ENCODE results near the gene KRT33B.
"Not testable (repeated sequence)": the region's sequence is repeated elsewhere in the genome, so short reads cannot be mapped to it uniquely, and the experiment has no call there.

Gene KRT33B

GRCh38 chr17:41393294-41393693 lies 23.7 kb upstream of the KRT33B start:
- no peak for DNase-seq

- no peak for DNase-seq
Observed at GRCh38 chr17:41392278-41392677, 22.7 kb upstream of the KRT33B start.

DNA sequence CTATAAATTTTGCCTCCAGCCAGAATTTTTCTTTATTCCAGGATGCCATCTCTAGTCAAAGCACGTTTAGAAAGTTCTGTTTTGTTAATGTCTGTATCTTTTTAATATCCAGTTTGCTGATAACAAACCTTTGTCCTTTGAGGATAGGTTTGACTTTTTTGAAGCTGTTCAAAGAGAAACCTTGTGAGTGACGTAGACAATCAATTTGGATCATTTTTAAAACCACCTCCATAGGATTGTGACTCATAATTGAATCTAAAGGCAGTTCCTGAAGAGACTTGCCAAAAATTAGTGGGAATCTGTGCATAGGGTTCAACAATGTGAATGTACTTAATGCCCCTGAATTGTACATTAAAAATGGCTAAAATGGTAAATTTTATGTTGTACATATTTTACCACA lies 21.9 kb upstream of the KRT33B start:
- no peak for DNase-seq

- no peak for DNase-seq
Observed at GRCh38 chr17:41390411-41390938, 20.9 kb upstream of the KRT33B start.

DNA sequence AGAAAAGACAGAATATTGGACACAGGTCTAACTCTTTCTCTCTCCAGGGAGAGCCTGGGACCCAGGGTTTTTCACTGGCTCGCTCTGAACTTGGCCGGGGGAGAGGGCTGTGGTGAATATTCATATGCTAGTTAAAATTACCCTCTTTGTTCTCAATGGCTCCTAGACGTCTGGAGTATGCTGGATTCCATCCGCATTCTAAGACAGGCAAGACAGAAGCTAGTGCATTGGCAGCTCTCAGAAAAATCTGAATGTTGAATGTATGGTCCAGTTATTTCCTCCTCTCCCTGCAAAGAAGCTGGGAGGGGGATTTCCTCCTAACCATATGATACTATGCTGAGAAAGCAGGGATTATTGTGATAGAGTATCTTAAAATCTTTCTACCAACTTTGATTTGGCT lies 18.1 kb upstream of the KRT33B start:
- no peak for DNase-seq

- DNase-seq: no peak
Observed at GRCh38 chr17:41386227-41386626, 16.6 kb upstream of the KRT33B start.

GRCh38 chr17:41383690-41384089 lies 14.1 kb upstream of the KRT33B start:
- no peak for DNase-seq

DNA sequence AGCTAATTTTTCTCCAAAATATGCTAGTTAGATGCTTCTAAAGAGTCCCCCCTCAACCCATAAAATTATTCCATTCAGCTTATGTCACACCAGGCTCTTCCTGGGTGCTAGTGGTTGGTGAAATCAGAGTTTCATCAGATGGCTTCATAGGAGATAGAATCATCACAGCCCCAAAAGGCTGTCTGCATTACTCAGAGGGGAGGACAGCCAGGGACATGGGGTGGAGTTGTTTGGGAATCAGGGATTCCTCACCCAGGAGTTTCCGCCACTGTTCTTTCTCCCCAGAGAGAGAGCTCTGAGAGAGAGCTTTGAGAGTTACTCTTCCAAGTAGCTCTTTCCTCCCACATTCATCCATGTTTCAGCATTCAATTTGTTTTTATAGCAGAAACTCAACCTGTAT lies 12.8 kb upstream of the KRT33B start:
- DNase-seq: no peak

DNA sequence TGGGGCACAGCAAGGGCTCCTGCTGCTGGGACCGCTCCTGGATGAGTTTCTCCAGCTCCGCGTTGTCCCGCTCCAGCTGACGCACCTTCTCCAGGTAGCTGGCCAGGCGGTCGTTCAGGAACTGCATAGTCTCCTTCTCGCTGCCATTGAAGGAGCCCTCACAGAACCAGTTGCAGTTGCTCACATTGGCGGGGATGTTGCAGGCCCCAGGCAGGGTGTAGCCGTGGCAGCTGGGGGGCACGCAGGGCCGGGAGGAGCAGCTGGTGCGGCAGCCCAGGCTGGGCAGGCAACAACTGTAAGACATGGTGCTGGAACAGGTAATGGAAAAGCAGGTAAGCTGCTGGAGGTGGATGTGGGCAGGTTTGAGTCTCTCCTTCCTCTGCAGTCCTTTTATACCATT lies 12.3 kb upstream of the KRT33B start, which contains the start of gene KRT34:
TSS of gene KRT34 (minus strand) at position 364 of the 400 bp plus-strand sequence. CDS start at position 304, 60 bp downstream.
- DNase-seq: not testable (repeated sequence)

DNA sequence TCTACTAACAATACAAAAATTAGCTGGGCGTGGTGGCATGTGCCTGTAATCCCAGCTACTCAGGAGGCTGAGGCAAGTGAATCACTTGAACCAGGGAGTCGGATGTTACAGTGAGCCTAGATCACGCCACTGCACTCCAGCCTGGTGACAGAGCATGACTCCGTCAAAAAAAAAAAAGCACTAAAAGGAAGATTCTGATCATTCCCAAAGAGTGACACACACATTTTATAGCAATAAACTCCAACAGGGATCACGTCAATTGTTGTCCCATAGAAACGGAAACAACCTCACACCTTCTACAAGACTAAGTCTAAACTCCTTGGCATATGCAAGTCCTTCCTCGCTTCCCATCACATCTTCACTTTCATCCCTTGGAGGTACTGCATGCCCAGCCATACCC lies 10.5 kb upstream of the KRT33B start:
- DNase-seq: not testable (repeated sequence)

- no peak for DNase-seq
Observed at GRCh38 chr17:41377546-41377945, 7.9 kb upstream of the KRT33B start.

- DNase-seq: no peak
Observed at GRCh38 chr17:41369023-41369422, 590 bp downstream of the KRT33B start.

DNA sequence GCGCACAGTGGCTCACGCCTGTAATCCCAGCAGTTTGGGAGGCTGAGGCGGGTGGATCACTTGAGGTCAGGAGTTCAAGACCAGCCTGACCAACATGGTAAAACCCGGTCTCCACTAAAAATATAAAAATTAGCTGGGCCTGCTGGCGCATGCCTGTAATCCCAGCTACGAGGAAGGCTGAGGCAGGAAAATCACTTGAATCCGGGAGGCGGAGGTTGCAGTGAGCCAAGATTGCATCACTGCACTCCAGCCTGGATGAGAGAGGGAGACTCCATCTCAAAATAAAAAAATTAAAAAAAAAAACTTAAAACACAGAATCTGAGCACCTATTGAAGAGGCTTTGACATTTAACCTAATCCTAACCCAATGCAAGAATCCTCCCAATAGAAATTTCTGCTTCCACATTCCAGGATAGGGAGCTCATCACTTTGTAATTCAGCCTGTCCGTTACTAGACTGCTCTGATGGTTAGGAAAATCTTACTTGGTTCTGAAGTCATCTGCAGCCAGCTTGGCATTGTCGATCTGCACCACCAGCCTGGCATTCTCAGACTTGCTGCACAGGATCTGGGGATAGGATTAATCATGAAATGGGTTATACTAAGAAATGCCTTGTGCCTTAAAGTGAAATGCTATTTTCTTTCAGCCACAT lies 2.1 kb downstream of the KRT33B start:
- no peak for DNase-seq

- DNase-seq: no peak
Observed at GRCh38 chr17:41366070-41366469, 3.5 kb downstream of the KRT33B start.

DNA sequence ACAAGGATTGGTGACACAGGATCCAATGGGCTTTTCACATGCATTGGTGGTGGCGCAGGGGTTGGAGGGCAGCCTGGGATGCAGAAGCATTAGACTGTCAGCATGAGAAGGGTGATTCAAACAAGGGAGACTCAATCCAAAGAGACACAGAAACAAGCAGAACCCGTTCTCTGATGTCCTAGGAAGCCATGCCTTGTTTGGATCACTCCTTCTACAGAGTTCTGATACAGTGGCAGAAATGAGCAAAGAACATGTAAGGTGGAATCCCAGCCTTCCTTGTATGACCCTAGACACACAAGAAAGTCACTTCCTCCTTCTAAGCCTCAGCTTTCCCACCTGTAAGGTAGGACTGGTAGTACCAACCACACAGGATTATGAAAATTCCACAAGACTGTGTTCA lies 5.7 kb downstream of the KRT33B start:
- DNase-seq: no peak

DNA sequence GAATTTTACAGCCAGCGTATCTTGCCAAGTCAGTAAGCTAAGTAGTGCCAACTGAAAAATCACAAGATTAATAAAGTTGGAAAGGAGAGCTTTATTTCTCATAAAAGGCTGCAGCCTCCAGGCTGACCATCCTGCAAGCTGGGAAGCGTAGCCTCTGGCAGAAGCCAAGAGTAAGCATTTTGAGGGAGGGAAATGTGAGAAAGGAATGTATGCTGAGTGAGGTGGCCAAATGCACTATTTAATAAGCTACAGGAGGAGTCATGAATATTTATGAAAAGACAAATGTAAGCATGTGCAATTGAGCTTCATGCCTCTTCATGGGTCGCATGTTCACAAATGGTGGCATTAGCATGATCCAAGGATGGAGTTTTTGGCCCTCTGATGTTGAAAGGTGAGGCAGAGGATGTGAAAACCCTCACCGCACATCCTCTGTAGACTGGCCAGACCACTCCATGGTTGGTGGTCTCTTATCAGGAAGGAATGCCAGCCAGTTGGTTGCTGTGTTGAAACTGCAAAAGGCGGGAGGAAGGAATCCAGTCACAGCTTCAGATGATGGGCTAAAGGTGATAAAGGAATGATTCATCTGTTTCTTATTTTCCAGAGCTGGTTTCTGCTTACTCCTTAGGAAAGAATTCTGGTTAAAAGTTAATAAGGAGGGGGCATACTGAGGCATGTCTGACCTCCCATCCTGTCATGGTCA lies 9.2 kb downstream of the KRT33B start:
- DNase-seq: no peak

DNA sequence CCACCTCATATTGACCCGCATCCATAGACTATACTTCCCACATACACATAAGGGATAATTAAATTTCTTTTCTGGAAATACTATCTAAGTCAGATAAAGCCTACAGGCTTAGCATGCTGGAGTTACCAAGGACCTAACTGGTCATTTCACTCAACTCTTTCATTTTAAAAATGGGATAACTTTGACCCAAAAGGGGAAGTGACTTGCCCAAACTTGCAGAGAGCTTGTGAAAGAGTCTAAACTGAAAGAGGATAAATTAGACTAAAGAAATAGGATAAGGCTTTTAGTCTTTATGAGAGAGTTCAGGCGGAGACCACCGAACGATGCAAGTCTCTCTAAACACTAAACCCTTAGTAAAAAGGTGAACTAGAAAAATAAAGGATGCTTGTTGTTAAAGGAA lies 15.1 kb downstream of the KRT33B start:
- DNase-seq: no peak

- DNase-seq: no peak
Observed at GRCh38 chr17:41352597-41353366, 16.8 kb downstream of the KRT33B start.

- DNase-seq: no peak
Observed at GRCh38 chr17:41351177-41351576, 18.4 kb downstream of the KRT33B start.

DNA sequence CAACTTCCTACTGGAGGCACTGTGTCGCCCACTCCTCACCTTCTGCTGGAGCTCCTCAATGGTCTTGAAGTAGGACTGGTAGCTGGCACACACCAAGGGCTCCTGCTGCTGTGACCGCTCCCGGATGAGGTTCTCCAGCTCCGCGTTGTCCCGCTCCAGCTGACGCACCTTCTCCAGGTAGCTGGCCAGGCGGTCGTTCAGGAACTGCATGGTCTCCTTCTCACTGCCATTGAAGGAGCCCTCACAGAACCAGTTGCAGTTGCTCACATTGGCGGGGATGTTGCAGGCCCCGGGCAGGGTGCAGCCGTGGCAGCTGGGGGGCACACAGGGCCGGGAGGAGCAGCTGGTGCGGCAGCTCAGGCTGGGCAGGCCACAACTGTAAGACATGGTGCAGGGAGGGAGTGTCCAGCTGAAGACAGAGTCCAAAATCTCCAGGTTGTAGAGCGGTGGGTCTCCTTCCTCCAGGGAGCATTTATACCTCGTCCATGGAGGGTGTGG lies 19.2 kb downstream of the KRT33B start, which contains the start of gene KRT33A:
TSS of gene KRT33A (minus strand) at position 448 of the 498 bp plus-strand sequence. CDS start at position 387, 61 bp downstream.
- DNase-seq: not testable (repeated sequence)

- no peak for DNase-seq
Observed at GRCh38 chr17:41347869-41348760, 21.5 kb downstream of the KRT33B start.

- not testable (repeated sequence) for DNase-seq
Observed at GRCh38 chr17:41346421-41346820, 23.2 kb downstream of the KRT33B start.
